CD8-positive, alpha-beta memory T cell (primary cell): ENCODE data around the gene SVOP. TPM values are rescaled to one million over a fixed set of nuclear protein-coding genes. Genes with fewer than 3 reads are reported as not detected.

ENCODE experiments used
- CTCF ChIA-PET: fragments of 350-600 bp; sonication (Branson Sonifier 250); formaldehyde crosslinking; loops from one replicate; lab custom pipeline; 2021; ENCODE audit warnings: antibody characterized with exemption; lab: Charles Lee
- POLR2A ChIA-PET: fragments of 350-600 bp; sonication (Branson Sonifier 250); formaldehyde crosslinking; loops from one replicate; lab custom pipeline; 2021; ENCODE audit warnings: antibody characterized with exemption; lab: Charles Lee
- DNase-seq, 5 donors: peaks; one replicate each; pipeline versions ENCODE4 v3.0.0 to v3.0.0-alpha.2; 2020 to 2022; ENCODE audit warnings: mixed read lengths in 1 of 5
- H3K27ac ChIP-seq: one replicate; pipeline ENCODE4 v1.7.0; 2013; ENCODE audit warnings: low read depth, mild to moderate bottlenecking, low read length, moderate library complexity
- H3K27me3 ChIP-seq: 2 replicates; pipeline ENCODE4 v1.7.0; 2013; ENCODE audit warnings: low read length, mild to moderate bottlenecking; ENCODE audit not compliant: insufficient read depth, poor library complexity, severe bottlenecking
- H3K36me3 ChIP-seq: 2 replicates; pipeline ENCODE4 v1.7.0; 2013; ENCODE audit warnings: mild to moderate bottlenecking, low read length, moderate library complexity; ENCODE audit not compliant: insufficient read depth
- H3K4me1 ChIP-seq: 2 replicates; pipeline ENCODE4 v1.7.0; 2013; ENCODE audit warnings: mild to moderate bottlenecking, low read length, moderate library complexity; ENCODE audit not compliant: insufficient read depth
- H3K4me3 ChIP-seq: 2 replicates; pipeline ENCODE4 v1.7.0; 2013; ENCODE audit warnings: mild to moderate bottlenecking, low read length
- H3K9me3 ChIP-seq: 2 replicates; pipeline ENCODE4 v1.7.0; 2013; ENCODE audit warnings: mild to moderate bottlenecking, low read length
- H3K27ac Mint-ChIP-seq, 8 donors: one replicate each; pipeline ENCODE4 v1.8.0; 2020 to 2021; ENCODE audit warnings: mixed read lengths in 8 of 8, mild to moderate bottlenecking in 6 of 8, inconsistent platforms in 3 of 8, moderate library complexity in 3 of 8
- H3K27me3 Mint-ChIP-seq, 2 donors: one replicate each; pipeline ENCODE4 v1.8.0; 2020 to 2021; ENCODE audit warnings: mixed read lengths in 2 of 2, mild to moderate bottlenecking in 1 of 2, moderate library complexity in 1 of 2
- H3K36me3 Mint-ChIP-seq, 3 donors: one replicate each; pipeline ENCODE4 v1.8.0; 2020 to 2021; ENCODE audit warnings: mixed read lengths in 3 of 3, inconsistent platforms in 1 of 3, mild to moderate bottlenecking in 1 of 3
- H3K4me1 Mint-ChIP-seq, 3 donors: one replicate each; pipeline ENCODE4 v1.8.0; 2020 to 2021; ENCODE audit warnings: mixed read lengths in 3 of 3, inconsistent platforms in 1 of 3, mild to moderate bottlenecking in 1 of 3
- H3K4me3 Mint-ChIP-seq, 7 donors: one replicate each; pipeline ENCODE4 v1.8.0; 2020 to 2021; ENCODE audit warnings: mixed read lengths in 7 of 7, mild to moderate bottlenecking in 6 of 7, moderate library complexity in 4 of 7, inconsistent platforms in 2 of 7
- H3K9me3 Mint-ChIP-seq, 5 donors: one replicate each; pipeline ENCODE4 v1.8.0; 2020 to 2022; ENCODE audit warnings: mixed read lengths in 5 of 5, mild to moderate bottlenecking in 3 of 5, moderate library complexity in 2 of 5, inconsistent platforms in 1 of 5
- polyA plus RNA-seq: library from polyadenylated mRNA; unstranded; fragments of 300-500 nt; fragmentation: Illumina TruSeq; gene quantifications from one replicate; pipeline ENCODE4 v1.2.3, GENCODE V29; 2021
- total RNA-seq, 2 experiments: library from RNA; stranded (reverse); gene quantifications; one replicate each; pipeline ENCODE4 v1.2.3, GENCODE V29; 2021

SVOP gene
- total and polyA plus RNA-seq, 3 experiments from 2014 or later = not detected

DNA sequence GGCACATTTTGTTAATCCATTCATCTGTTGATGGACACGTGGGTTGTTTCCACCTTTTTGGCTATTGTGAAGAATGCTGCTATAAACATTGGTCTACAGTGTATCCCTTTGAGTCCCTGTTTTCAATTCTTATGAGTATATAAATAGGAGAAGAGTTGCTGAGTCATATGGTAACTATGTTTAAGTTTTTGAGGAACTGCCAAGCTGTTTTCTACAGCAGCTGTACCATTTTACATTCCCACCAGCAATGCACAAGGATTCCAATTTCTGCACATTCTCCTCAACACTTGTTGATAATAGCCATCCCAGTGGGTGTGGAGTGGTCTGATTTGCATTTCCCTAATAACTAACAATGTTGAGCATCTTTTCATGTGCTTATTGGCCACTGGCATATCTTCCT lies 6.9 kb upstream of the SVOP start:
- no peaks in the 10 kb centered on the region for H3K4me1 Mint-ChIP-seq
- CTCF ChIA-PET = no interaction called here
- Histone ChIP-seq H3K27ac (no peak overlapping the region), H3K4me3 (no peak overlapping the region), H3K9me3 (no peaks in the 10 kb centered on the region), H3K36me3 (no peaks in the 10 kb centered on the region), H3K4me1 (no peaks in the 10 kb centered on the region), H3K27me3 (no peaks in the 10 kb centered on the region)
- no peaks in the 10 kb centered on the region for H3K9me3 Mint-ChIP-seq
- no peak overlapping the region for H3K4me3 Mint-ChIP-seq
- H3K27ac Mint-ChIP-seq = no peak overlapping the region
- H3K36me3 Mint-ChIP-seq = no peaks in the 10 kb centered on the region
- peaks cover 12 to 35% of the 10 kb centered on the region in 2 donors for H3K27me3 Mint-ChIP-seq
- POLR2A ChIA-PET = no interaction called here
- DNase-seq = no peak

- peaks cover 0 to 12% (median 2%) of the 10 kb centered on the region in 3 donors for H3K4me1 Mint-ChIP-seq
- H3K4me3 Mint-ChIP-seq = no peak overlapping the region
- POLR2A ChIA-PET = no interaction called here
- peaks cover 0 to 5% (median 0%) of the 10 kb centered on the region in 5 donors for H3K9me3 Mint-ChIP-seq
- peaks cover 17 to 57% of the 10 kb centered on the region in 2 donors for H3K27me3 Mint-ChIP-seq
- Histone ChIP-seq H3K4me3 (no peak overlapping the region), H3K27me3 (peaks cover 6% of the 10 kb centered on the region), H3K36me3 (no peaks in the 10 kb centered on the region), H3K9me3 (no peaks in the 10 kb centered on the region), H3K4me1 (peaks cover 3% of the 10 kb centered on the region), H3K27ac (no peak overlapping the region)
- peak overlapping the region in 1 of 8 donors; percentile 3 for H3K27ac Mint-ChIP-seq
- peaks cover 0 to 2% (median 0%) of the 10 kb centered on the region in 3 donors for H3K36me3 Mint-ChIP-seq
- CTCF ChIA-PET = no interaction called here
- no peak for DNase-seq
These were observed 597 bp downstream of the SVOP start for GRCh38 chr12:109020146-109020795.

- Histone ChIP-seq H3K9me3 (no peaks in the 10 kb centered on the region), H3K4me3 (no peak overlapping the region), H3K27me3 (peaks cover 6% of the 10 kb centered on the region), H3K4me1 (peaks cover 3% of the 10 kb centered on the region), H3K27ac (no peak overlapping the region), H3K36me3 (no peaks in the 10 kb centered on the region)
- POLR2A ChIA-PET = no interaction called here
- Mint-ChIP-seq H3K4me3 (no peak overlapping the region), H3K36me3 (peaks cover 0 to 3% (median 2%) of the 10 kb centered on the region in 3 donors), H3K9me3 (peaks cover 0 to 5% (median 0%) of the 10 kb centered on the region in 5 donors), H3K27me3 (peaks cover 26 to 57% of the 10 kb centered on the region in 2 donors), H3K27ac (no peak overlapping the region), H3K4me1 (peaks cover 0 to 12% (median 2%) of the 10 kb centered on the region in 3 donors)
- CTCF ChIA-PET = no interaction called here
- no peak for DNase-seq
These were observed 2.6 kb downstream of the SVOP start for GRCh38 chr12:109018296-109018695.

GRCh38 chr12:109016978-109017377 lies 3.9 kb downstream of the SVOP start:
- Histone ChIP-seq H3K4me1 (peaks cover 3% of the 10 kb centered on the region), H3K27me3 (peaks cover 6% of the 10 kb centered on the region), H3K27ac (no peak overlapping the region), H3K9me3 (no peaks in the 10 kb centered on the region), H3K36me3 (no peaks in the 10 kb centered on the region), H3K4me3 (no peak overlapping the region)
- Mint-ChIP-seq H3K9me3 (peaks cover 0 to 5% (median 0%) of the 10 kb centered on the region in 5 donors), H3K36me3 (peaks cover 0 to 3% (median 2%) of the 10 kb centered on the region in 3 donors), H3K4me3 (no peak overlapping the region), H3K4me1 (peaks cover 0 to 12% (median 2%) of the 10 kb centered on the region in 3 donors), H3K27ac (no peak overlapping the region), H3K27me3 (peaks cover 31 to 54% of the 10 kb centered on the region in 2 donors)
- no peak for DNase-seq
- CTCF ChIA-PET = no interaction called here
- POLR2A ChIA-PET = no interaction called here

DNA sequence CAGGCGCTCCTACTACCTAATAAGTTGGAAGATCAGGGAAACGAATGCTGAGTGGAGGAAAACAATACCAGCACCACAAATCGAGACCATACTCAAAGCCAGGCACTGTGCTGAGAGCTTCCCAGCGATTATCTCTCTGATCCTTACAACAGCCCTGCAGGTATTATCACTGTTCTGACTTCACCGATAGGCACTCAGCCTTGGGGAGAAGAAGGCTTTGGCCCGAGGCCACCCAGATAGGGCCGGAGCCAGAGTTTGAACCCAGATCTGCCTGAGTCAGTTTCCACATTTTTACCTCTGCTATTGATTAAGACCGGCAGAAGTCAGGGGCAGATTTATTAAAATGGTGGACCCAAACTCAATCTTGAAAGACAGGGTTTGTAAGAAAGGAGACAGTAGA lies 4.9 kb downstream of the SVOP start:
- POLR2A ChIA-PET = no interaction called here
- H3K36me3 Mint-ChIP-seq = peaks cover 0 to 3% (median 2%) of the 10 kb centered on the region in 3 donors
- H3K9me3 Mint-ChIP-seq = no peaks in the 10 kb centered on the region
- no peak overlapping the region for H3K27ac Mint-ChIP-seq
- Histone ChIP-seq H3K27ac (no peak overlapping the region), H3K27me3 (peaks cover 6% of the 10 kb centered on the region), H3K9me3 (no peaks in the 10 kb centered on the region), H3K36me3 (no peaks in the 10 kb centered on the region), H3K4me1 (peaks cover 2% of the 10 kb centered on the region), H3K4me3 (no peak overlapping the region)
- no peak for DNase-seq
- H3K4me3 Mint-ChIP-seq = no peak overlapping the region
- H3K4me1 Mint-ChIP-seq = peaks cover 0 to 7% (median 2%) of the 10 kb centered on the region in 3 donors
- peaks cover 28 to 53% of the 10 kb centered on the region in 2 donors for H3K27me3 Mint-ChIP-seq
- CTCF ChIA-PET = no interaction called here

GRCh38 chr12:109014984-109015765 lies 5.7 kb downstream of the SVOP start:
- Histone ChIP-seq H3K27ac (no peak overlapping the region), H3K9me3 (no peaks in the 10 kb centered on the region), H3K4me3 (no peak overlapping the region), H3K4me1 (no peaks in the 10 kb centered on the region), H3K36me3 (no peaks in the 10 kb centered on the region), H3K27me3 (peaks cover 4% of the 10 kb centered on the region)
- no peak overlapping the region for H3K27ac Mint-ChIP-seq
- peaks cover 24 to 45% of the 10 kb centered on the region in 2 donors for H3K27me3 Mint-ChIP-seq
- no peak for DNase-seq
- CTCF ChIA-PET = no interaction called here
- peaks cover 0 to 3% (median 2%) of the 10 kb centered on the region in 3 donors for H3K36me3 Mint-ChIP-seq
- H3K4me3 Mint-ChIP-seq = no peak overlapping the region
- no peaks in the 10 kb centered on the region for H3K4me1 Mint-ChIP-seq
- POLR2A ChIA-PET = no interaction called here
- no peaks in the 10 kb centered on the region for H3K9me3 Mint-ChIP-seq

DNA sequence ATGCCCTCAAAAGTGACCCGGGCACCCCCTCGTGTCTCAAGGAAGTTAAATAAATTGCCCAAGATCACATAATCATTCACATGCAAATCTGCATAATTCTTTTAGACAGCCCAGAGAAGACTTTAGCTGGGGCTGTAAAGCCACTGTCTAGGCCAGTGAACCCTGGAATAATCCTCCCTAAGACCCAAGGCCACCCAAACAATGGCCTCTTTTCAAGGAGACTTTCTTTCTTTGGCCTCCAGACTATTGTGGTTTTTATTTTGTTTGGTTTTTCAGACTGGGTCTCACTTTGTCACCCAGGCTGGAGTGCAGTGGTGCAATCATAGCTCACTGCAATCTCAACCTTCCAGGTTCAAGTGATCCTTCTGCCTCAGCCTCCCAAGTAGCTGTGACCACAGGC lies 10.6 kb downstream of the SVOP start:
- peaks cover 18 to 44% of the 10 kb centered on the region in 2 donors for H3K27me3 Mint-ChIP-seq
- no peaks in the 10 kb centered on the region for H3K9me3 Mint-ChIP-seq
- H3K36me3 Mint-ChIP-seq = peaks cover 0 to 3% (median 0%) of the 10 kb centered on the region in 3 donors
- no peaks in the 10 kb centered on the region for H3K36me3 ChIP-seq
- H3K4me1 Mint-ChIP-seq = no peaks in the 10 kb centered on the region
- no peaks in the 10 kb centered on the region for H3K4me1 ChIP-seq
- H3K27ac ChIP-seq = no peak overlapping the region
- H3K9me3 ChIP-seq = no peaks in the 10 kb centered on the region
- H3K4me3 Mint-ChIP-seq = no peak overlapping the region
- H3K27me3 ChIP-seq = no peaks in the 10 kb centered on the region
- ChIA-PET POLR2A (no interaction called here), CTCF (interaction anchor here (1.1 kb wide), 1 partner anchor 126 kb away, joined by 3 read pairs; no protein-coding TSS in a partner anchor)
- no peak for DNase-seq
- H3K27ac Mint-ChIP-seq = no peak overlapping the region
- no peak overlapping the region for H3K4me3 ChIP-seq

GRCh38 chr12:109009766-109010165 lies 11.1 kb downstream of the SVOP start:
- Mint-ChIP-seq H3K4me3 (no peak overlapping the region), H3K4me1 (no peaks in the 10 kb centered on the region), H3K9me3 (no peaks in the 10 kb centered on the region), H3K36me3 (no peaks in the 10 kb centered on the region), H3K27me3 (peaks cover 14 to 45% of the 10 kb centered on the region in 2 donors), H3K27ac (no peak overlapping the region)
- no peak overlapping the region for H3K27ac ChIP-seq
- H3K36me3 ChIP-seq = no peaks in the 10 kb centered on the region
- ChIA-PET CTCF (interaction anchor here (1.1 kb wide), 1 partner anchor 126 kb away, joined by 3 read pairs; no protein-coding TSS in a partner anchor), POLR2A (no interaction called here)
- H3K4me3 ChIP-seq = no peak overlapping the region
- H3K9me3 ChIP-seq = no peaks in the 10 kb centered on the region
- H3K4me1 ChIP-seq = no peaks in the 10 kb centered on the region
- H3K27me3 ChIP-seq = no peaks in the 10 kb centered on the region
- no peak for DNase-seq
